ENCODE results near the gene CPTP. TPM values are rescaled to one million over a fixed set of nuclear protein-coding genes. Genes with fewer than 3 reads are reported as not detected.

CPTP gene
- total RNA-seq, 1 donor from 2014 or later = 20.9 TPM

DNA sequence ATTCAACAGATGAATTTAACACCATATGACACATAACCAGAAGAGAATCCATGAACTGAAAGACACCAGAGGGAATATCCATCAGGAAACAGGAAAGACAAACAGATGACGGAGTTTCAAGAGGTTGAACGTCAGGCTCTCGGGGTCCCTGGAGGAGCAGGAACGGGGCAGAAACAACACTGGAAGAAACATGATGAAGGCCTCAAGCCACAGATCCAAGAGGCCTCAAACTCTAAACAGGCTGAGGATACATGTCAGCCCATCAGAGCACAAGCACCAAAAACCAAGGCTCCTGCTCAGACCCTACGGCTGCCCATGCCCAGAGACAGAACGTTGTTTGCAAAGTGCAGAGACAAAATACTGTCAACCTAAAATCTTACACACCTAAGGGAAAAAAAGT is 7.2 kb upstream of the CPTP start:
- Histone ChIP-seq H3K27ac (peak overlapping the region; percentile 72), H3K4me3 (no peak overlapping the region), H3K4me1 (peaks cover 41% of the 10 kb centered on the region), H3K36me3 (peaks cover 0 to 41% of the 10 kb centered on the region in 2 donors), H3K9me3 (no peaks in the 10 kb centered on the region), H3K27me3 (no peaks in the 10 kb centered on the region)
- TF ChIP-seq, protein P1, sequence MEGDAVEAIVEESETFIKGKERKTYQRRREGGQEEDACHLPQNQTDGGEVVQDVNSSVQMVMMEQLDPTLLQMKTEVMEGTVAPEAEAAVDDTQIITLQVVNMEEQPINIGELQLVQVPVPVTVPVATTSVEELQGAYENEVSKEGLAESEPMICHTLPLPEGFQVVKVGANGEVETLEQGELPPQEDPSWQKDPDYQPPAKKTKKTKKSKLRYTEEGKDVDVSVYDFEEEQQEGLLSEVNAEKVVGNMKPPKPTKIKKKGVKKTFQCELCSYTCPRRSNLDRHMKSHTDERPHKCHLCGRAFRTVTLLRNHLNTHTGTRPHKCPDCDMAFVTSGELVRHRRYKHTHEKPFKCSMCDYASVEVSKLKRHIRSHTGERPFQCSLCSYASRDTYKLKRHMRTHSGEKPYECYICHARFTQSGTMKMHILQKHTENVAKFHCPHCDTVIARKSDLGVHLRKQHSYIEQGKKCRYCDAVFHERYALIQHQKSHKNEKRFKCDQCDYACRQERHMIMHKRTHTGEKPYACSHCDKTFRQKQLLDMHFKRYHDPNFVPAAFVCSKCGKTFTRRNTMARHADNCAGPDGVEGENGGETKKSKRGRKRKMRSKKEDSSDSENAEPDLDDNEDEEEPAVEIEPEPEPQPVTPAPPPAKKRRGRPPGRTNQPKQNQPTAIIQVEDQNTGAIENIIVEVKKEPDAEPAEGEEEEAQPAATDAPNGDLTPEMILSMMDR (IDR thresholded peaks at IDR 0.05) = no peak
- TF ChIP-seq POLR2A (IDR thresholded peaks at IDR 0.05) (no peak), POLR2AphosphoS5 (IDR thresholded peaks at IDR 0.05; ENCODE audit: insufficient read depth in 1 of 2, low read depth in 1 of 2) (no peak)
- intact Hi-C loops (cut with DNase I) = no loop called here
- DNase-seq (ENCODE audit: extremely low spot score in 2 of 2) = no peak

DNA sequence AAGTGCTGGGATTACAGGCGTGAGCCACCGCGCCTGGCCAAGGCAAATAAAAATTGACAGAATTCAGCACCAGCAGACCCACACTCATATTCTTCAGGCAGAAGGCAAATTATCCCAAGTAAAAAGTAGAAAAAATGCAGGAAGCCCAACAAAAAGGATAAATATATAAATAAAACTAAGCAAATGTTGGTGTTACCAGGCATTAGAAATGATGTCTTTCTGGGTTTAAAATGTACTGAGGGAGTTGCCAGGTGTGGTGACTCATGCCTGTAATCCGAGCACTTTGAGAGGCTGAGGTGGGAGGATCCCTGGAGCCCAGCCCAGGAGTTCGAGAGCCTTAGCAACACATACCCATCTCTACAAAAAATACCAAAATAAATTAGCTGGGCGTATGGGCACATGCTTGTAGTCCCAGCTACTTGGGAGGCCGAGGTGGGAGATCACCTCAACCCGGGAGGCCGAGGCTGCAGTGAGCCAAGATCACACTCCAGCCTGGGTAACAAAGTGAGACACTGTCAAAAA is 6.4 kb upstream of the CPTP start:
- no peaks in the 10 kb centered on the region for H3K27me3 ChIP-seq
- H3K4me1 ChIP-seq = peaks cover 49% of the 10 kb centered on the region
- H3K4me3 ChIP-seq = no peak overlapping the region
- peaks cover 0 to 33% of the 10 kb centered on the region in 2 donors for H3K36me3 ChIP-seq
- peak overlapping the region; percentile 72 for H3K27ac ChIP-seq
- DNase-seq (ENCODE audit: extremely low spot score in 2 of 2) = no peak
- TF ChIP-seq POLR2AphosphoS5 (IDR thresholded peaks at IDR 0.05; ENCODE audit: insufficient read depth in 1 of 2, low read depth in 1 of 2) = peak; percentile 53 to 91
- no peak for TF ChIP-seq POLR2A (IDR thresholded peaks at IDR 0.05)
- no peaks in the 10 kb centered on the region for H3K9me3 ChIP-seq
- intact Hi-C loops (cut with DNase I) = no loop called here

GRCh38 chr1:1318777-1319645 is 5.6 kb upstream of the CPTP start:
- peaks cover 57% of the 10 kb centered on the region for H3K4me1 ChIP-seq
- intact Hi-C loops (cut with DNase I) = no loop called here

DNA sequence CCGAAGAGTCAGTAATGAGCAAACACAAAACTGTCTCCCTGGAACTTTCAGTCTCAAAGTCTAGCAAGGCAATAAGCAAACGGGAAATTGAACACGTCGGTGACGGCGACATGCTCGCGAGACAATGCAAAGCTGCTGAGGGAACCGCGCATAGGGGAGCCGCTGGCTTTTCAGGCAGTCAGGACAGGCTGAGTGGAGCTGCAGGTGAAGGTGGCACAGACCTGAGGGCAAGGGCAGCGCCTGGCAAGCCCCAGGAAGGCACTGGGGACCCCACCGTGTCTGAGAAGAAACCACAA is 5.0 kb upstream of the CPTP start:
- peaks cover 58% of the 10 kb centered on the region for H3K4me1 ChIP-seq
- DNase-seq (ENCODE audit: extremely low spot score in 2 of 2) = no peak
- H3K4me3 ChIP-seq = no peak overlapping the region
- intact Hi-C loops (cut with DNase I) = no loop called here
- H3K36me3 ChIP-seq = peaks cover 0 to 19% of the 10 kb centered on the region in 2 donors
- H3K9me3 ChIP-seq = no peaks in the 10 kb centered on the region
- peak overlapping the region; percentile 72 for H3K27ac ChIP-seq
- TF ChIP-seq POLR2AphosphoS5 (IDR thresholded peaks at IDR 0.05; ENCODE audit: insufficient read depth in 1 of 2, low read depth in 1 of 2) (no peak), POLR2A (IDR thresholded peaks at IDR 0.05) (no peak)
- no peaks in the 10 kb centered on the region for H3K27me3 ChIP-seq

More at GRCh38 chr1:1318777-1319645, 5.6 kb upstream of the CPTP start:
- Histone ChIP-seq H3K27me3 (no peaks in the 10 kb centered on the region), H3K36me3 (peaks cover 0 to 25% of the 10 kb centered on the region in 2 donors), H3K9me3 (no peaks in the 10 kb centered on the region), H3K27ac (peak overlapping the region; percentile 72), H3K4me3 (no peak overlapping the region)
- DNase-seq (ENCODE audit: extremely low spot score in 2 of 2) = no peak
- TF ChIP-seq, protein P1 (IDR thresholded peaks at IDR 0.05) = no peak
- no peak for TF ChIP-seq POLR2A (IDR thresholded peaks at IDR 0.05)
- no peak for TF ChIP-seq POLR2AphosphoS5 (IDR thresholded peaks at IDR 0.05; ENCODE audit: insufficient read depth in 1 of 2, low read depth in 1 of 2)

DNA sequence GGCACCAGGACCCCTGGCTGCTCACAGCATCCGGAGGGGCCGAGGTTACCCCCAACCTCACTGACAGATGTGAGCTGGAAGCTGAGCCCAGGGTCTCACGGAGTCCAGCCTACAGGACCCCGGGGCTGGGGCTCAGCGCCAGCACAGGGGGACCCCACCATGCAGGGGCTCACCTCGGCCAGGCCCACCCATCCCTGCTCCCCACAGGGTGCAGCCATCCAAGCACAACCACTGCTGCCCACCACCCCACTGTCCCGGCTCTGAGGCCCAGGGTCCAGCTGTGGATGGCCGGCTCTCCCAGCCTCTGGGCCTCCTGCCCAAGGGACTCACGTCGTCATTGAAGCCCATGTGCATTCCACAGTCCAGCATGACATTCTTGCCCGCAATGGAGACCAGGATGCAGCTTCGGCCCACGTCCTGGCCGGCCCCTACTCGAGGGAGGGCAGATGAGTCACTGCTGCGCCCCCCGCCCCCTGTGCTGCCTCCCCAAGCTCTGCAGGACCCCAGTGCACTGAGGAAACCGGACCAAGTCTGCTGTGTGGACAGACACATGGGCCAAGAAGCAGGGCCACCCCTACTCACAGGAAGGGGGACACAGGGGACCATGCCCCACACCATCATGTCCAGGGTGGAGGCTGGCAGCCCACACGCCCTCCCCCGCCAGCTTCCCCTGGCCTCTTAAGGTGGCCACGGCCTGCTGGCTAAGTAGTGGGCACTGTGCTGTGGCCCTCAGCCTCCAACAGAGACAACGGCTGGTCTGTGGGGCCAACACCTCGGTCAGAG is 3.7 kb upstream of the CPTP start:
- H3K4me3 ChIP-seq = no peak overlapping the region
- intact Hi-C loops (cut with DNase I) = no loop called here
- H3K27me3 ChIP-seq = no peaks in the 10 kb centered on the region
- no peak for DNase-seq (ENCODE audit: extremely low spot score in 2 of 2)
- peak overlapping the region; percentile 72 for H3K27ac ChIP-seq
- peaks cover 0 to 13% of the 10 kb centered on the region in 2 donors for H3K36me3 ChIP-seq
- TF ChIP-seq POLR2A (IDR thresholded peaks at IDR 0.05) (no peak), POLR2AphosphoS5 (IDR thresholded peaks at IDR 0.05; ENCODE audit: insufficient read depth in 1 of 2, low read depth in 1 of 2) (no peak)
- TF ChIP-seq, protein P1 (IDR thresholded peaks at IDR 0.05) = no peak
- peaks cover 68% of the 10 kb centered on the region for H3K4me1 ChIP-seq
- H3K9me3 ChIP-seq = no peaks in the 10 kb centered on the region
